Measurements from ENCODE around the gene FKBP1B. TPM values are rescaled to one million over a fixed set of nuclear protein-coding genes. Genes with fewer than 3 reads are reported as not detected.

The FKBP1B gene
- total RNA-seq, 4 donors from 2014 or later, result 3.6 to 8.7 (median 7.3) TPM

- no peak for TF ChIP-seq CTCF (IDR thresholded peaks at IDR 0.05; ENCODE audit: low read depth)
These were observed 4.9 kb downstream of the FKBP1B start for GRCh38 chr2:24054366-24055010.

- no peak for TF ChIP-seq CTCF (IDR thresholded peaks at IDR 0.05; ENCODE audit: low read depth)
These were observed 6.2 kb downstream of the FKBP1B start for GRCh38 chr2:24055750-24056149.

- no peak for TF ChIP-seq CTCF (IDR thresholded peaks at IDR 0.05; ENCODE audit: low read depth)
These were observed 9.2 kb downstream of the FKBP1B start for GRCh38 chr2:24058564-24059271.

- TF ChIP-seq CTCF (IDR thresholded peaks at IDR 0.05; ENCODE audit: low read depth), result no peak
These were observed 15.8 kb downstream of the FKBP1B start for GRCh38 chr2:24065341-24065740.

- no peak for TF ChIP-seq CTCF (IDR thresholded peaks at IDR 0.05; ENCODE audit: low read depth)
These were observed 22.7 kb downstream of the FKBP1B start for GRCh38 chr2:24072259-24072658.

GRCh38 chr2:24073816-24074215 lies 24.3 kb downstream of the FKBP1B start:
- no peak for TF ChIP-seq CTCF (IDR thresholded peaks at IDR 0.05; ENCODE audit: low read depth)

GRCh38 chr2:24075259-24075658 lies 25.7 kb downstream of the FKBP1B start:
- TF ChIP-seq CTCF (IDR thresholded peaks at IDR 0.05; ENCODE audit: low read depth), result no peak
